Measurements from ENCODE around the gene NEMP1.

Gene NEMP1

DNA sequence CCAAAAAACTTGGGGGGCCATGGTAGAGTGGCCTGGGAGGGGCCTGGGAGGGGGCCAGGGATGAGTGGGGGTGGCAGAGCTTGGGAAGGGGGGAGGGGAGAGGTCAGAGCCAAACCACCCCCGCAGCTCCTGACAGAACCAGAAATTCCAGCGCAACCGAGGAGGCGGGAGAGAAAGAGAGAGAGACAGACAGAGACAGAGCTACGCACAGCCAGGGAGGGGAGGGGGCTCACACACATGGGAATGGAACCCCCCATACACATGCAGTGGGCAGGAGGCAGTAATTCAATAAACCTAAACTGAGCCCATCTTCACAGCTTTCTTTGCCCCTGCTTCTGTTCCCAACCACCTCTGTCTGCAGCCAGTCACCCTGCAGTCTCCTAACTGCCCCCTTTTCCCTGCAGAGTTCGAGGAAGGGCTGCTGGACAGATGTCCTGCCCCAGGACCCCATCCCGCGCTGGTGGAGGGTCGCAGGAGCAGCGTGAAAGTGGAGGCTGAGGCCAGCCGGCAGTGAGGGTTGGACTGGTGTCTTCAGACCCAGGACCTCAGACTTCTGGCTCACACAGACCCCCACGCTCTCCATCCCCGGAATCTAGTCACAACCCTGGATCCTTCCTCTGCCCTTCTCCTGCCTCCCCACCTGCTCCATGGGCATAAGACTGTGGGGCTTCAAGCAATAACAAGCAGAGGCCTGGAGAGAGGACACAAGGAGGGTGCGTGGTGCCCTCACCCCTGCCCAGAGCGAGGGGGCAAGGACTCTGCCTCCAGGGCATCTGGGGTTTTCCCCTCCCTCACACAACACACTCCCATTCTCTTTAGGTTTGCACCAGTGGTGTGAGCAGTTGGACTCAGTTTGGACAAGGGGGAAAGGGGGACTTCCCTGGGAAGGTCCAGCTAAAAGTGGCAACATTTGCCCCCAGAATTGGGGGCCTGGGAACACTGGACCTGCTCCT is 15.9 kb upstream of the NEMP1 start:
- H3K9ac ChIP-seq (ENCODE audit: low read depth, low read length) = peak overlapping the region; percentile 49
- H3K36me3 ChIP-seq (ENCODE audit: insufficient read depth, low read length) = peaks cover 89% of the 10 kb centered on the region
- peaks cover 57% of the 10 kb centered on the region for H3K4me1 ChIP-seq (ENCODE audit: control insufficient read depth, insufficient read depth, low read length)
- peak overlapping the region; percentile 67 for H3K4me2 ChIP-seq (ENCODE audit: low read length)
- no peak overlapping the region for H3K4me3 ChIP-seq (ENCODE audit: low read length)
- no peaks in the 10 kb centered on the region for H3K27me3 ChIP-seq (ENCODE audit: control insufficient read depth, insufficient read depth, low read length)
- no peaks in the 10 kb centered on the region for H3K9me3 ChIP-seq (replicated peaks; ENCODE audit: low read length)

- Histone ChIP-seq H3K4me2 (ENCODE audit: low read length) (peak overlapping the region; percentile 73), H3K9me3 (replicated peaks; ENCODE audit: low read length) (no peaks in the 10 kb centered on the region), H3K27me3 (ENCODE audit: control insufficient read depth, insufficient read depth, low read length) (no peaks in the 10 kb centered on the region), H3K4me1 (ENCODE audit: control insufficient read depth, insufficient read depth, low read length) (peaks cover 53% of the 10 kb centered on the region), H3K9ac (ENCODE audit: low read depth, low read length) (peak overlapping the region; percentile 34), H3K36me3 (ENCODE audit: insufficient read depth, low read length) (peaks cover 81% of the 10 kb centered on the region), H3K4me3 (ENCODE audit: low read length) (peak overlapping the region; percentile 30)
Observed at GRCh38 chr12:57093415-57094207, 15.0 kb upstream of the NEMP1 start.

DNA sequence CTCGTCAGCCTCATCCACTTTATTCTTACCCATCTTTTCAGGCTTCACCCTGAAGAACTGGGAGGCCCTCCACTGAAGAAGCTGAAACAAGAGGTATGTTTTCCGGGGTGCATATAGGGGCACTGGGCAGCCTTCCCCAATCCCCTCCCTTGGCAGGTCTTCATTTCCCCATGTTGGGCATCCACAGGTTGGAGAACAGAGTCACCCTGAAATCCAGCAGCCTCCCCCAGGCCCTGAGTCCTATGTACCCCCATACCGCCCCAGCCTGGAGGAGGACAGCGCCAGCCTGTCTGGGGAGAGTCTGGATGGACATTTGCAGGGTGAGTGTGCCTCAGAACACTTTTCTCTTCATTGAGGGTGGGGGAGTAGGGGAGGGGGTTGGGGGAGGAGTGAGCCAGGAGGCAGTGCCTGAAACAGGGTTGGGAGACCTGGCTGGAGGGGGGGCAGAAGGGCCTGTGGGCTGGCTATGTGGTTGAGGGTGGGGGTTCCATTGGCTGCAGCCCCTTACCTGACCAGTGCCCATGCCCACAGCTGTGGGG is 14.4 kb upstream of the NEMP1 start:
- Histone ChIP-seq H3K9ac (ENCODE audit: low read depth, low read length) (peak overlapping the region; percentile 44), H3K4me2 (ENCODE audit: low read length) (peak overlapping the region; percentile 100), H3K4me3 (ENCODE audit: low read length) (peak overlapping the region; percentile 30), H3K9me3 (replicated peaks; ENCODE audit: low read length) (no peaks in the 10 kb centered on the region), H3K36me3 (ENCODE audit: insufficient read depth, low read length) (peaks cover 74% of the 10 kb centered on the region), H3K4me1 (ENCODE audit: control insufficient read depth, insufficient read depth, low read length) (peaks cover 58% of the 10 kb centered on the region), H3K27me3 (ENCODE audit: control insufficient read depth, insufficient read depth, low read length) (no peaks in the 10 kb centered on the region)

DNA sequence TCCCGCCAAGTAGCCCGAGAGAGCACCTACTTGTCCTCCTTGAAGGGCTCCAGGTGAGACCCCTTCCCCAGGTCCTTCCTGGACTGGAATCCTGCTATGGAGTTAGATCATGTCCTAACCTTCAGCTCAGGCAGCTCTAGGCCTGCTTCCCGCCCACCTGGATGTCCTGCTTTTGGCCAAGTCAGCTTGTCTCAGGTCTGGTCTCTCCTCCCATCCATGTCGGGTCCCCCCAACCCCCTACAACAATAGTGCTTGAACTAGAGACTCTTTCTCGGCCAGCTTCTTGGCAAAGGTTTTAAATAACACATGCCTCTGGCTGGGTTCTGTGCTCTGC is 13.9 kb upstream of the NEMP1 start:
- H3K4me2 ChIP-seq (ENCODE audit: low read length) = peak overlapping the region; percentile 100
- no peaks in the 10 kb centered on the region for H3K9me3 ChIP-seq (replicated peaks; ENCODE audit: low read length)
- peaks cover 59% of the 10 kb centered on the region for H3K4me1 ChIP-seq (ENCODE audit: control insufficient read depth, insufficient read depth, low read length)
- H3K36me3 ChIP-seq (ENCODE audit: insufficient read depth, low read length) = peaks cover 69% of the 10 kb centered on the region
- peak overlapping the region; percentile 44 for H3K9ac ChIP-seq (ENCODE audit: low read depth, low read length)
- H3K27me3 ChIP-seq (ENCODE audit: control insufficient read depth, insufficient read depth, low read length) = no peaks in the 10 kb centered on the region
- H3K4me3 ChIP-seq (ENCODE audit: low read length) = peak overlapping the region; percentile 25

- Histone ChIP-seq H3K4me1 (ENCODE audit: control insufficient read depth, insufficient read depth, low read length) (peaks cover 59% of the 10 kb centered on the region), H3K27me3 (ENCODE audit: control insufficient read depth, insufficient read depth, low read length) (no peaks in the 10 kb centered on the region), H3K4me2 (ENCODE audit: low read length) (peak overlapping the region; percentile 100), H3K9me3 (replicated peaks; ENCODE audit: low read length) (no peaks in the 10 kb centered on the region), H3K36me3 (ENCODE audit: insufficient read depth, low read length) (peaks cover 63% of the 10 kb centered on the region), H3K4me3 (ENCODE audit: low read length) (peak overlapping the region; percentile 98), H3K9ac (ENCODE audit: low read depth, low read length) (peak overlapping the region; percentile 92)
Observed at GRCh38 chr12:57091638-57092528, 13.3 kb upstream of the NEMP1 start.

DNA sequence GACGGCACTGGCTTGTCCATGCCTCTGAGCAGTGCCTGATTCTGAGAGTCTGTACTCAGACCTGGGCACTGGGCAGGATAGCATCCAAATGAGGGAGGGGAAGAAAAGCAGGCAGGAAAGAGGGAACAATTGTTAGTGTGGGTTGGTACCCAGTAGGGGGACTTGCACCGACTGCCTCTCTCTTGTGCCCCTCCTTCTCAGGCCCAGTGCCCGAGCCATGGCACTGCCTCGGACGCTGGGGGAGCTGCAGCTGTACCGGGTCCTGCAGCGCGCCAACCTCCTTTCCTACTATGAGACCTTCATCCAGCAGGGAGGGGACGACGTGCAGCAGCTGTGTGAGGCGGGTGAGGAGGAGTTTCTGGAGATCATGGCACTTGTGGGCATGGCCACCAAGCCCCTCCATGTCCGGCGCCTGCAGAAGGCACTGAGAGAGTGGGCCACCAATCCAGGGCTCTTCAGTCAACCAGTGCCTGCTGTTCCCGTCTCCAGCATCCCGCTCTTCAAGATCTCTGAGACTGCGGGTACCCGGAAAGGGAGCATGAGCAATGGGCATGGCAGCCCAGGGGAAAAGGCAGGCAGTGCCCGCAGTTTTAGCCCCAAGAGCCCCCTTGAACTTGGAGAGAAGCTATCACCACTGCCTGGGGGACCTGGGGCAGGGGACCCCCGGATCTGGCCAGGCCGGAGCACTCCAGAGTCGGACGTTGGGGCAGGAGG is 12.5 kb upstream of the NEMP1 start:
- peaks cover 57% of the 10 kb centered on the region for H3K36me3 ChIP-seq (ENCODE audit: insufficient read depth, low read length)
- peaks cover 64% of the 10 kb centered on the region for H3K4me1 ChIP-seq (ENCODE audit: control insufficient read depth, insufficient read depth, low read length)
- peak overlapping the region; percentile 100 for H3K4me2 ChIP-seq (ENCODE audit: low read length)
- H3K9me3 ChIP-seq (replicated peaks; ENCODE audit: low read length) = no peaks in the 10 kb centered on the region
- H3K9ac ChIP-seq (ENCODE audit: low read depth, low read length) = peak overlapping the region; percentile 92
- H3K4me3 ChIP-seq (ENCODE audit: low read length) = peak overlapping the region; percentile 98
- no peaks in the 10 kb centered on the region for H3K27me3 ChIP-seq (ENCODE audit: control insufficient read depth, insufficient read depth, low read length)

DNA sequence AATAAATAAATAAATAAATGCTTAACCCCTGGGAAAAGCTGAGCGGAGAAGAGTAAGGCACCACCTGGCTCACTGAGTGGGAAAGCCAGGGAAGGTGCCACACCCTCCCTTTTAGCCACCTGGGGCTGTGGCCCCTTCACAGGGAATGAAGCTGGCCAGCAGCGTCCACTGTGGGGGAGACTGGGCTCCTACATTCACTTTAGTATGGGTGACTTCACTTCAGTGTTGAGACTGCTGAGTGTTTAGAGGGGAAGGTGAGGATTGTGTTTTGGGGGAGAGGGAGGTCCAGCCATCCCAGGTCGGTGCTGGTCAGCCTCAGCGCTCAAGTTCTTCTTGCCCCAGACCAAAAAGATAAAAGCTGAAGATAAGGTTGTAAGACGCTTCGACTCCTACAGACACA is 11.9 kb upstream of the NEMP1 start:
- Histone ChIP-seq H3K4me1 (ENCODE audit: control insufficient read depth, insufficient read depth, low read length) (peaks cover 65% of the 10 kb centered on the region), H3K27me3 (ENCODE audit: control insufficient read depth, insufficient read depth, low read length) (no peaks in the 10 kb centered on the region), H3K36me3 (ENCODE audit: insufficient read depth, low read length) (peaks cover 51% of the 10 kb centered on the region), H3K4me2 (ENCODE audit: low read length) (peak overlapping the region; percentile 100), H3K9me3 (replicated peaks; ENCODE audit: low read length) (no peaks in the 10 kb centered on the region), H3K4me3 (ENCODE audit: low read length) (peak overlapping the region; percentile 98), H3K9ac (ENCODE audit: low read depth, low read length) (peak overlapping the region; percentile 92)

- Histone ChIP-seq H3K9ac (ENCODE audit: low read depth, low read length) (peak overlapping the region; percentile 92), H3K4me1 (ENCODE audit: control insufficient read depth, insufficient read depth, low read length) (peaks cover 59% of the 10 kb centered on the region), H3K27me3 (ENCODE audit: control insufficient read depth, insufficient read depth, low read length) (no peaks in the 10 kb centered on the region)
Observed at GRCh38 chr12:57089271-57090245, 11.0 kb upstream of the NEMP1 start.

DNA sequence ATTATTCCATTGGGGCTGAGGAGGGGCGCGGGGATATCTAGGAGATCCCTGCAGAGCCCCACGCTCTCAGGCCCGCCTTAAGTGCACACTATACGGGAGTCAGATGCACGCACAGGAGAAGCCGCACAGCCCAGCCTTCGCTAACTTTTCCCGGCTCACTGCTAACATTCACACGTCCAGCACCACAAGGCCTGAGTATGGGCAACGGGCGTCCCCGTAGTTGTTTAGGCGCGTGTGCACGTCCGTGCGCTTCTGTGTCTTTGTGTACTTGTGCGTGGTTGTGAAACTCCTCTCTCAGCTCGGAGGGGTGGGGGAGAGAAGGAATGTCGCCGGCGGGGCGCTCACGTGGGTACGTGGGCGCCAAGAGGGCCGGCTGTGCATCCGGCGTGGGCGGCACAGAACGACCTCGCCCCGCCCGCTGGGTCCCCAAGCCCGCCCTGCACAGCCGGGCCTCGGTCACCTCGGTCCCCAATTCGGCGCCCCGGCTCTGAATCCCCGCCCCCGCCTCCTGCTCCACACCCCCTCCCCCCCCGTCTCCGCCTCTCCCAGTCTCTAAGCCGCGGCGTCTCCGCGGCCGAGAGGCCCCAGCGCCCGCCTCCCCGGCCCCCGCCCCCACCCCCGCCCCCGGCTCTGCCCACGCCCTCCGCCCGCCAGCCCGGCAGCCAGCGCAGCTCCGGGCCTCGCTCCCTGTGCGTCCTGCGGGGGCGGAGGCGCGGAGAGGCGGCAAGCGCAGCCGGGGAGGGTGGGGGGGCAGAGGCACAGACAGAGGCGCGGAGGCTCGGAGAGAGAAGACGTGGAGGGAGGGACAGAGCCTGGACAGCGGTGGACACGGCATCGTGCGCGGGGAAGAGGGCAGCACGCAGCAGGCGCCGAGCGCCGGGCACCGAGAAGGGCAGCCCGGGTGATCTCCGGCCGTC is 10.0 kb upstream of the NEMP1 start, which contains the start of gene NAB2:
TSS of gene NAB2 (plus strand) at position 761 of the 917 bp plus-strand sequence. CDS start 158 bp downstream, outside the sequence.
- Histone ChIP-seq H3K4me2 (ENCODE audit: low read length) (peak within 1 kb of the TSS; percentile 100), H3K27me3 (ENCODE audit: control insufficient read depth, insufficient read depth, low read length) (no peaks in the 10 kb centered on the region), H3K9me3 (replicated peaks; ENCODE audit: low read length) (no peaks in the 10 kb centered on the region), H3K4me1 (ENCODE audit: control insufficient read depth, insufficient read depth, low read length) (peaks cover 50% of the 10 kb centered on the region), H3K36me3 (ENCODE audit: insufficient read depth, low read length) (peaks cover 35% of the 10 kb centered on the region), H3K4me3 (ENCODE audit: low read length) (peak within 1 kb of the TSS; percentile 98), H3K9ac (ENCODE audit: low read depth, low read length) (peak within 1 kb of the TSS; percentile 95)

More at GRCh38 chr12:57089271-57090245, 11.0 kb upstream of the NEMP1 start:
- H3K36me3 ChIP-seq (ENCODE audit: insufficient read depth, low read length) = peaks cover 41% of the 10 kb centered on the region
- peak overlapping the region; percentile 98 for H3K4me3 ChIP-seq (ENCODE audit: low read length)
- H3K4me2 ChIP-seq (ENCODE audit: low read length) = peak overlapping the region; percentile 100
- H3K9me3 ChIP-seq (replicated peaks; ENCODE audit: low read length) = no peaks in the 10 kb centered on the region
